HG02943 (cell line): Measurements from ENCODE around the gene ZP1.

ENCODE experiments used
- ATAC-seq: cut with Tn5 transposase; IDR thresholded peaks from one replicate; pipeline ENCODE4 v1.9.1; 2021; ENCODE audit warnings: mild to moderate bottlenecking, low read depth, moderate library complexity; ENCODE audit not compliant: unreplicated experiment

ZP1 gene

DNA sequence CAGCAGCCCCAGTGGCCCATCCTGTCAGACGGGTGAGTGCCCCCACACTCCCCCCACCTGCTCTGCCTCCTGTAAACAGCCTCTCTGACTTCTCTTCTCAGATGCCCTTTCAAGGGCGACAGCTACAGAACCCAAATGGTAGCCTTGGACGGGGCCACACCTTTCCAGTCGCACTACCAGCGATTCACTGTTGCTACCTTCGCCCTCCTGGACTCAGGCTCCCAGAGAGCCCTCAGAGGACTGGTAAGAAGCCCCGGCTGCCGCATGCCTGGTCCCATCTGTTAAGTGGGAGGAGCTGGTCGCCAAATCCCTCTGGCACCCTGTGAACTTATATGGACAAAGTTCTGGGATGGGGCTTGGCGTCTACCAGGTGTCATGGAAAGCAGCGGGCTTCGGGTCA, 6.2 kb downstream of the ZP1 start:
- ATAC-seq, result no peak

DNA sequence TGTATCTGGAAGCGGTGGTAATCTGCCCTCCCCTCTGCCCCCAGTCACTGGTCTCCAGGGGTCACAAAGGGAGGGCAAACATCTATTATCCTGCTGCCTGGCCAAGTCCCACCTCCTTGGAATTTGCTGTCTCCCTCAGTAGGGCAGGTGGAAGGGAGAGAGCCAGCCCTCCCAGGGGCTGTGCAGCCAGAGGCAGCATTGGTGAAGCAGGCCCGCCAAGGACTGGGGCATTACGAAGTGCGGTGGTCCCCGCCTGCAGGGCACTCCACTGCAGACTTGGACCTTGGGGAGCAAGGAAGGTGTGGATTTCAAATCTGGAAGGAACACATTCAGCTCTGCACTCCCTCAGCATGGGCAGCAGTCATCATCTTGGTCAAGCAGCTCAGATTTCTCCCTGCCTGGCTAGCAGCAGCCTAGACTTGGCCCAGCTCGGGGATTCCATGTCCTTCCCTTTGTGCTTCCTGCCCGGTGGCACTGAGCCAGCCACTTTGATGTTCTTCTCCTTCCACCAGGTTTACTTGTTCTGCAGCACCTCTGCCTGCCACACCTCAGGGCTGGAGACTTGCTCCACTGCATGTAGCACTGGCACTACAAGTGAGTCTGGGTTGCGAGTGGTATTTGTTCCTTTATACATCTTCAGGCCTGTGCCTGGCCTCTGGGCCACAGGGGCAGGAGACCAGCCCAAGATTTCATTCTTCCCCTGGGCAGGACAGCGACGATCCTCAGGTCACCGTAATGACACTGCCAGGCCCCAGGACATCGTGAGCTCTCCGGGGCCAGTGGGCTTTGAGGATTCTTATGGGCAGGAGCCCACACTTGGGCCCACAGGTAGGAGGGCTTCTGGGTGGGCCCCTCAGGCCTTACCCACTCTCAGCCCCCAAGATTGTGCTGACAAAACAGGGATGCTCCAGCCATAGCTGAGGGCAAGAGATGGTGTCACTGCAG, 7.4 kb downstream of the ZP1 start:
- no peak for ATAC-seq

DNA sequence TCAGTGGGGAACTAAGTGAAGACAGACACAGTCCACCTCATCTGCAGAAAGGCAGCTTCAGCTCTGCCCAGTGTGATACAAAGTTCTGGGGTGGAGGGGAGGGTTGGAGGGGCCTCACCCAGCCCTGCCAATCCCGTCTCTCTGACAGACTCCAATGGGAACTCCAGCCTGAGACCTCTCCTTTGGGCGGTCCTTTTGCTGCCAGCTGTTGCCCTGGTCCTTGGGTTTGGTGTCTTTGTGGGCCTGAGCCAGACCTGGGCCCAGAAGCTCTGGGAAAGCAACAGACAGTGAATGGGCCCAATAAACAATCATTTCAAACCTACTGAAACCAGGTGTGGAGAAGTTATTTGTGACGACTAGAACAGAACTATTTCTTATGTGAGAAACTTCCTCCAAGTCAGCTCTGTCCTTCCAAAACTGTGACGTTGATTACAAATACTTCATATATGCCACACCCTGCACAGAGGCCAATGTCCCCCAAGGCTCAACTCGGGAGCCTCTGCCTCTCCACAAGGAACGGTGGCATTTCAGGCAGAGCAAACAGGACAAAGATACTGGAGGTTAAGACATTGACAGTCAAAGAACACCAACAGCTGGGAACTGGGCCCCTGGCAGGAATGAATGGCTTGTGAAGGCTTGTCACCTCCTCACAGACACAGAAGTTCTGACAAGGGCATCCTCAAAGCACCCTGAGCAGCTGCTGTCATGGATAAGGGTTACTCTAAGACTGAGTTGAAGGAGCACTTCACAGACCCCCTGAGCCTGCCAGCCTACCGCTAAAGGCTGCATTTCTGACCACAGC, 8.2 kb downstream of the ZP1 start:
- no peak for ATAC-seq

DNA sequence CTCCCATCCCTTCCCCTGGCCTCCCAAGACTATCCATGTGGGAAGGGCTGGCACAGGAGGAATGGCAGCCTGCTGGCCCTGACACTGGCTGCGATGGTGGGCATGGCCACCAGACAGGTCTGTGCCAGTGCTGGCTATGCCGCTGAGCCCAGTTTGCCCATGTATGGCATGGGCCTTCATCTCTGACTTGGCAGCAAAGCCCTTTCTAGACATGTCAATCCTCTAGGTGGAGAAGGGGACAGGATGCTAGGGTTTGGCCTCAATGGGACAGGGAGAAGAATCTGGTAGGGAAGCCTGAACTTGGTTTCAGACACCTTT, 8.8 kb downstream of the ZP1 start:
- no peak for ATAC-seq

DNA sequence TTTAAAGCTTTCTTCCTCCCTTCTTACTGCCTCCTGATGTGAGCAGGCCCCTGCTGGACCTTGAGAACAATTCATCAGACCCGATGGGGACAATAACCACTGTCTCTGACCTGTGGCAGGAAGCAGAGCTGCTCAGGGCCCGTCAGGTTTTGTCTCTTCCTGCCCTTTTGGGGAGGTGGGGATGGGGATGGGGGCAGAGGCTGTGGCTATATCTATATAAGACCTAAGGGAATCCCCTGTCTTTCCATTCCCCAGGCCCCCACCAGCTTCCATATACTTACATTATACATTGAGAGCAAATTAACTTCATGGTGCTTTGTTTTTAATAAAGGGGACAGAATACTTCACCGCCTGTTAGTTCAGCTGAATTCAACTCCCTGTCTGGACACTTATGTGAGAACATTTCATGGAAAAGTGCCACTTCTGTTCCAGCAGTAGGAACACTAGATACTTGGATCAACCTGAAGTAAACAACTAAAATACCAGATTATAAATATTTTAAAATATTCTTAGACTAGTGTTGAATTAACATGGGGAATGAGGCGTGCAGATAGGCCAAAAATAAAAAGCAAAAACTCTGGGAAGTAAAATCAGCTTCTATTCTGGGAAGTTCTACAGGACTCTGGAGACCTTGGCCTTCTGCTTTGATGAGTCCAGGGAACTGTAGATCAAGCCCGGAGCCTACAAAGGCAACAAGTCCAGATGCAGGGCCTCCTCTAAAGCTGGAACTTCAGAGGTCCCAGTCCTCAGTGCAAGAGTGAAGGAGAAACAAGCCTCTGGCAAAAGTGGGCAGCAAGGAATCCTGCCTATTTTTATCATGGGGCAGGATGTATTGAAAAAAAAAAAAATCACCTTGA, 11.1 kb downstream of the ZP1 start:
- ATAC-seq, result no peak

DNA sequence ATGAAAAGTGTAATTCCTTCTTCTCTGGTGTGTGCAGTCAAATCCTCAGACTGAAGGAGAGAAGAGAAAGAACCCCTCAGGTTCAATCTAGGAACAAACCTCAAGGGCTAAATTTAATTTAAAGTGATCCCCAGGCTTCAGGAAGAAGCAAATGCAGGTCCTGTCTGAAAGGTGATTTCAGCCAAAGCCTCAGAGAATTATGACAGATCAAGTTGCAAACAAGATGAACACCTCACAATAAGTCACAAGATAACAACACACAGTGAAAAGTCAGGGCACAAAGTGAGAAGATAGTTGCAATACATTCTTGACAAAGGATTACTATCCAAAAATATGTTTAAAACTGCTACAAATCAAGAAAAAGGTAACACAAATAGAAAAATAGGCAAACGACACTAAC, 11.8 kb downstream of the ZP1 start:
- ATAC-seq, result no peak

DNA sequence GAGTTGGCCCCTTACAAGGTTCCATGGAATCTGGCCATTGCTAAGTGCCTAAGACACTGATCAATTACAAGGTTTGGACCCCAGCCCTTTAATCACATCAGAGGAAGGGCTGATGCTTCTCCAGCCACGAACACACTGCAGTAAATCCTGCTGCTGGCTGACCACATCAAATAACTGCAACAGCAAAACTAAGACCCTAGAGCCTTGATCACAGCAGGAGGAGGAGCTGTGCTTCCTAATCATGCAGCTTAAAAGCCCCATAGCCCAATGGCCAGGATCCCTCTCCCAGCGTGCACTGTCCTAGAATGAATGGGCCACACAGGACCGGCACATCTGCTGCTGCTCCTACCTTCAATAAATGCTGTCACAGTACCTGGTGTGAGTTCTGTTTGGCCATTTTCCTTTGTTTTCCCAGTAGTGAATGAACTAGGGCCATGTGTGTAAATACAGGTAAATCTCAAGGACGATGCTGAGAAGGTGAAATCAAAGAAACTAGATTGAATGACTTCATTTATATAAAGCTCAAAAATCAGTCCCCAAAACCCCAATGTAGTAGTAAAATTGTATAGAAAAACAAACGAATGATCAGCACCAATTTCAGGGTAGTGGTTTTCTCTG, 12.7 kb downstream of the ZP1 start:
- ATAC-seq, result no peak

DNA sequence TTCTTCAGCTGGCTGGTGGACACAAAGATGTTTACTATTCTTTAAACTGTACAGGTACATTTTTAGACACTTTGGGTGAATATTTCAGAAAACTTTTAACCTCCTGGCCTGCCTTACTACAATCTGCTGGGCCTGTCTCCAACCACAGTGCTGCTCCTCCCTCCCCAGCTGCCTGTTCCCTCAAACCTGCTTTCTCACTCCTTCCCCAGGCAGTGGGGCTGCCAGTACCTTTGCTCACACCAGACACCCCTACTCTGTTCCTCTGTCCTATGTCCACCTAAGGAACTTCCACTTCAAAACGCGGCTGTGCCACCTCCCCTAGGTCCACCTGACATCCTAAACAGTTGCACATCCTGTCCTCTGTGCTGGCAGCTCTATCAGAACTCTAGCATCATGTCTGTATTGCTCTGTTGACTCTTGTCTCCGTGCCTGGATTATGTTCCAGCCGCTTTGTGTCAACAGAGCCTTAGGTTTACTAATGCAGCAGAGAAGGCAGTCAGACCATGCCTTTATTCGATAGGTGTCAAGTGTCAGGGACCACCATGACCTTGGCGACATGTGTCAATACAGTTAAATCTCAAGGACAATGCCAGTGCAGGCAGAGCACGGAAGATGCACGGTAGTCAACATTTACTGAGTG, 13.4 kb downstream of the ZP1 start:
- ATAC-seq, result no peak

DNA sequence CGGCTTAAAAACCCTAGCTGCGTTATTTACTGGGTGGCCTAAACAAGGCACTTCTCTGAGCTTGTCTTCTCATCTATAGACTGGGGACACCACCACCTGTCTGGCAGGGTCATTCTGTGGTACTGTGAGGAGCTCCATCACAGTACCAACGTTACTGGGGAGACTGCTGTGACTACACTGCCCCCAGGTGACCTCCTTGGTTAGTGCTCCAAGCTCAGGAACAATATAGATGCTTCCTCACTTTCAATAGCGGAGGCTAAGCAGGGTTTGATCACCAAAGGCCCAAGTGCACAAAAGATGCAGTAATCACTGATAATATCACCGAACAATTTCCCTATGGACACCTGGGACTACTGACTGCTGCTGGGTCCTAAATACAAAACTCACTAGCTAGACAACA, 20.2 kb downstream of the ZP1 start:
- no peak for ATAC-seq

DNA sequence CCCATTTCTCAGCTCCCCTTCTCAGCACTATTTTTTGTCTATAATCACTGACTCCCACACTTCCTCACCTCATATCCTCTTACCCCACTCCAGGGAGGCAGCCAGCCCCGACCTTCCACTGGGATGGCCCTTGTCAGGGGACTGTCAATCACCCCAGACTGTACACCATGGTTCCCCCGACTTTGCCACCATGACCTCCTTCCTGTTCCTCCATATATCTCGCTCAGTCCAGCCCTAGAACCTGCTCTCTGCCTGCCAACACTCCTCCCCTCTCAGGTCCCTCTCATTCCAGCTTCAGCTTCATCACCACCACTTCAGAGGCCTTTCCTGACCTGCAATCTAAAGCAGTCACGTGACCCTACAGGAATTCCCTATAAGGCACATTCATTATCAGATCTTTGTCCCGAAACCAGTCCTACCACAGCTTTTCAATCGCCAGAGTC, 22.5 kb downstream of the ZP1 start:
- ATAC-seq, result no peak

DNA sequence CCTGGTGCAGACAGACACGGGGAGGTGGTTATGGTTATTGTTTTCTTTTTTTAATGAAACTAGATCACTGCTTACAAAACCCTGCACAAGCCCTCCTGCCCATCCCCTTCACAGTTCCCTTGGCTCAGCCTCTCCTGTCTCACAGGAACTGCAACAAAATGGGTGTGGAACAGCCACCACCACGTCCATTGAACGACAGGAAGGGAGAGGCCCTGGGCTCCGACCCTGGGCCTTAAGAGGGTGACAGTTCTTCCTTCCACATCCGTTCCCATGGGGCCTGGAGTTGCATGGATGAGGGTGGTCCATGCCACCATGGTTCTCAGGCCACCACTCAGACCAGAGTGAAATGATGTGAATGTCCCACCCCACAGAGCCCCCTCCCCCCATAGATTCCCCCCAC, 23.4 kb downstream of the ZP1 start:
- no peak for ATAC-seq

DNA sequence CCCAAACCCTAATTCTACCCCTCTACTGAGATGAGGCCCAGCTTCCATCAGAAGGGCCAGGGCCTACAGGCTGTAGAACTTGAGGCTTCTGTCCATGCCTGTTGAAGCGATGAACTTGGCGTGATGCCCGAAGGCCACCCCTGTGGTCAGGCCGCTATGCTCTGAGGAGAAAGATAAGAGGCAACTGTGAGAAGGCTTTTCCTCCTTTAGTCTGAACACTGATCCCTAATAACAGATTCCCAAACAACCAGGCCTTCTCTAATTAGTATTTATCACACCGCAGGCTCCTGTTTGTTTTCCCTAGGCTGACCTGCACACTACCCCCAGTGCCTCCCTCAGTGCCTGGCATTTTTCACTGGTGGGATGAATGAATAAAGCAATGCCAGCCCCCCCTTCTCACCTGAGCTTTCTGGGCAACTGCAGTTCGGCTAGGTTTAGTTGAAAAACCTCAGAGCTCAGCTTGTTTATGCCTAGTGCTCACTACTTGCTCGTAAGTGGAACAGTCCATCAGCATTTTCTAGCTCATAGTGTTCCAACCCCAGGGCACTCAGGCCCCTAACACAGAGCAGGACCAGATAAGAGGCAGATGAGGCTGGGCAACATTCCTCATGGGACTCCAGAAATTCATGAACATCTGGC, 23.9 kb downstream of the ZP1 start:
- no peak for ATAC-seq

DNA sequence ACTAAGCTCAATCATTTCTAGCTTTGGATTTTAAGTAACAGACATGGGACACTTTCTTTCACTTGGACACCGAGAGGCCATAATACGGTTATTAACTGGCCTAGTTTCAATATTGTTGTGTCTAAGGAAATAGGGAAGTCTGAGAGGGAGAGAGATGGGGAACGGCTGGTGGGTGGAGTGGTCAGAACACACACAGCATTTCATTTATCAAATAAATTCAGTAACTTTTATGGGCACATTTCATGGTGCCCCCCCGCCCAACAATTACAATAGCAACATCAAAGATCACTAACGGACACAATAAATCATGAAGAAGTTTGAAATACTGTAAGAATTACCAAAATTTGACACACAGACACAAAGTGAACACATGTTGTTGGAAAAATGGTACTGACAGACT, 28.3 kb downstream of the ZP1 start:
- ATAC-seq, result no peak

DNA sequence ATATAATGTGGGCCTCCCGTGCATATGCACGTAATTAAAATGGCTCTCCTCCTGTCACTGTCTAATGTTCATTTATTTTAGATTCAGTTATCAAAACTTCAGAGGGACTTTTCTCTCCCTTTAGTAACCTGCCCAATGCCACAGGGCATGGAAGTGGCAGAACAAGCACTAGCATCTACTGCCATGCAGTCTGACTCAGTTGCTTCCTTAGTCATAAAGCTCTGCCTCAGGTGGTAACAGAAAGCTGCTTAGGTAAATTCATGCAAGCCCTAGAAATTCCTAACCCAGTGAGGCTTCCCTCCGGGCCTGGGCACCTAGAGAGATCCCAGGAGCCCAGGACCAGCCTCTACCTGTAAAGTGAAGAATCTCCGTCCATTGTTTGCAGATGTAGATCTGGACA, 30.2 kb downstream of the ZP1 start:
- no peak for ATAC-seq

DNA sequence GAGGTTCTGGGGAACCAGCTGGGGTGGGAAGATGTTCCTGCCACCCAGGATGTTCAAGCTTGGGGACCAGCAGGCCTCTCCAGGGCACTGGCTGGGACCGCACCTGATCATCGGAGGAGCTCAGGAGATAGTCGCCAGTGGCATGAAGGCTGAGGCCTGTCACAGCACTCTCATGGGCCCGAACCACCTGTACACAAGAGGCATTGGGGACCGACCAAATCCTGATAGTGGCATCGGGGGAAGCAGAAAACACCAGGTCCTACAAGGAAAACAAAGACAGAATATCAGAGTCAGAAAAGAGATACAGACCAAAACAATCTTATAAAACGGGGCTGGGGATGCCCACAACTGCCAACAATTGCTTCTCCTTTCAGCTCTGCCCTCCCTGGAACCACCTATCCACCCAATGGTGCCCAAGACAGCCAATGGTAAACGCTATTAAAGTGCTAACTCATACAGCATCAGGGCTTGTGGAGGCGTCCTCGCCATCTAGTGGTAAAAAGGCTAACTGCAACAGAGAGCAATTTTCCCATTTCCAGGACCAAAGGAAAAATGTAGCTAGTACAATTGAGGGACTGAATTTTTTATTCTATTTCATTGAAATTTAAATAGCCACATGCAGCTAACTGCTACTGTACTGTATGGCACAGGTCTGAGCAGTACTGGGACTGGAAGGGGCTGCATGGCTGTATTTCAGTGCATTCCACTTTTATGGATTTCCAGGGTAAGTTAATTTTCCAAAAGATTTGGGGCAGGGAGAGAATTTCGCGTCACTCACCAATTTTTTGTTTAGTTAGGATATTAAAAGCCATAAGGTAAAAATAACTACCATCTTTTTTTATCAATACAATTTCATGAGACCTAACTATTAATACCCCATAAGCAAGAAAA, 31.9 kb downstream of the ZP1 start:
- ATAC-seq, result no peak

DNA sequence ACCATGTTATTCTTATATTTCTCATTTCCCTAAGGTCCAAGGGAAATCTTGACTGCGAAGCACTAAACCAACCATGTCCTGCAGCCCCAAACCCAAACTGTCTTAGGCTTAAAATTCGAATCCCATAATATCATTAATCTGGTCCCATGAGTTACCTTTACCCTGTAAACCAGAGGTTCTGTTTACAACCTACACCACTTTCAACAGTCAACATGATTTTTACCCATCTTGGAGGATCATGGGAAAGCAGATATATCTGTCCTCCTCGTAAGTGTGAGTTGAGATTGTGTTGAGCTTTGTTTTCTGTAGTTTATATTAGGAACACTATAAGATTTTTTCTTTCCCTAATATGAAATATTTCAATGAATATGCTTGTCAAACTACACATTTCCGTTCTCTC, 32.6 kb downstream of the ZP1 start:
- no peak for ATAC-seq

DNA sequence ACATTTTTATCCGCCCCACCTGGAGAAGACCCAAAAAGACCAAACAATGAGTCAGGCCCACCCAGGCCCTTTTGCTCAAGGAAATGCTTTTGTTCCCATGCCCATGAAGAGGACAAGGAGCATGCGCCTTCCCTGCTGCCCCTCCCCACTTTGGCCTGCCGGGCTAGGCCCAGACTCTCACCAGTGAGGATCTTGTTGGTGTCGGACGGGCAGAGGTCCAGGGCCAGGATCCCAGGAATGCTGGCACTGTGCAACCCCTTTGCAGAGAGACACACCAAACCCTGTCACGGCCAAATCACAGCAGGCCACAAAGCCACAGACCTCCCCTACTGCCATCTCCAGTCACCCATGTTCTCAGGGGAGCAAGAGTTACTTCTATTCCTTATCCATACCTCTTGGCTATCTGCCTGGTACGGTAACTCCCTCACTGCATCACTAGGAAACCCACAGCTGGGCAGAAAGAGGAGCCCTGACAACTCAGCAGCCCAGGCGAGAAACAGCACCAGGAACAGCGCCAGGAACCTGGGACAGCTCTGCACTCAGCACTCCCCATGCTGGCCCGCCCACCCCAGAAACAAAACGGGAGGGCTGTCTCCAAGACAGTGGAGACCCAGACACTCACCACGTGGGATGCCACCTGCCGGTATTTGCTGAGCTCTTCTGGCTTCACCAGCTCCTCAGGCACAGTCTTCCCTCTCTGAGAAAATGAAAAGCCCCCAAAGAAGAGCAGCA, 33.5 kb downstream of the ZP1 start:
- ATAC-seq, result no peak

DNA sequence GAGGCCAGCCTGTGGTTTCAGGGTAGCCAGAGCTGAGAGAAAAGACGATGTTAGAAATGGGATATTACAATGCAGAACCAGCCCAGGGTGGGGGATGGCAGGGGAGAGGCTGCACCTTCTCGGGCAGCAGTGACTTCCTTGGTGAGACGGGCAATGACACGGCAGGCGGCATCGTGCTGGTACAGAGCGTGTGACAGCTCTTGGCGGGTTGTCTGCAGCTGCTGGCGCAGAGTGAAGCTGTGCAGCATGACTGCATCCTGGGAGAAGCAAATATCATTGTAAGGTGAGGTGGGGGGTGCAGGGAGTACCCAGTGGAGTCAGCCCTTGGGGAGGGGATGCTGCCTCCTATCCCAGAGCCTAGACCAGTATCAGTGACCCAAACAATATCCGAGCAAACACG, 35.3 kb downstream of the ZP1 start:
- no peak for ATAC-seq
